Esophagus squamous epithelium (tissue), 5 donors: ENCODE data around the gene S100A10. TPM values are rescaled to one million over a fixed set of nuclear protein-coding genes. Genes with fewer than 3 reads are reported as not detected.

Experiments
- DNase-seq: peaks from one replicate; lab custom pipeline; 2025; lab: John Stamatoyannopoulos, UW
- H3K27ac ChIP-seq, 4 donors: fragments of 200-600 bp; sonication (generic); one replicate each; pipeline ENCODE4 v1.5.1; 2016 to 2019; ENCODE audit warnings: mild to moderate bottlenecking in 1 of 4
- H3K27me3 ChIP-seq, 4 donors: fragments of 200-600 bp; sonication (generic); 1 replicate in 3 of 4; 2 replicates in 1 of 4; pipeline versions ENCODE4 v1.5.1 to v1.6.0; 2017 to 2021; ENCODE audit warnings: antibody characterized with exemption in 1 of 4
- H3K36me3 ChIP-seq, 3 donors: fragments of 200-600 bp; sonication (generic); one replicate each; pipeline ENCODE4 v1.5.1; 2016 to 2019
- H3K4me1 ChIP-seq, 3 donors: fragments of 200-600 bp; sonication (generic); one replicate each; pipeline ENCODE4 v1.5.1; 2017 to 2019
- H3K4me3 ChIP-seq, 4 donors: fragments of 200-600 bp; sonication (generic); 1 replicate in 3 of 4; 2 replicates in 1 of 4; pipeline ENCODE4 v1.5.1; 2016 to 2019; ENCODE audit warnings: mild to moderate bottlenecking in 2 of 4, moderate library complexity in 1 of 4
- H3K9me3 ChIP-seq, 3 donors: fragments of 200-600 bp; sonication (generic); one replicate each; pipeline ENCODE4 v1.5.1; 2016 to 2019
- POLR2A ChIP-seq, 4 donors: fragments of 450-650 bp; IDR thresholded peaks; one replicate each; pipeline ENCODE4 v1.6.1; 2017; ENCODE audit warnings: antibody characterized with exemption in 4 of 4, mild to moderate bottlenecking in 4 of 4, moderate library complexity in 3 of 4
- WGBS, 2 donors: methylation state at CpG; one replicate each; pipeline ENCODE4 v1.1.5; 2018; 5-methylcytosine and 5-hydroxymethylcytosine counted together
- intact Hi-C: fragments of 100-400 bp; cut with DNase I; formaldehyde crosslinking; loops from one replicate; pipeline ENCODE4 v1.15.0; 2022
- total RNA-seq, 4 donors: library from RNA; depleted of rRNA; stranded (reverse); fragments of >200 nt; gene quantifications; one replicate each; pipeline ENCODE4 v1.1.0, GENCODE V29; 2016
- TF ChIP-seq, protein P1 (sequence below), 6 experiments: fragments of 450-650 bp in 4 of 6; fragments of 200-600 bp in 2 of 6; sonication (generic) in 2 of 6; IDR thresholded peaks; one replicate each; pipeline ENCODE4 v1.5.1; 2016 to 2019; ENCODE audit warnings: antibody characterized with exemption in 6 of 6, mild to moderate bottlenecking in 4 of 6, moderate library complexity in 4 of 6
- donor health status: DM: yes; HTN: yes; CAD: no.

S100A10 gene
- total RNA-seq, 4 donors from 2014 or later: 301 to 611 (median 447) TPM

DNA sequence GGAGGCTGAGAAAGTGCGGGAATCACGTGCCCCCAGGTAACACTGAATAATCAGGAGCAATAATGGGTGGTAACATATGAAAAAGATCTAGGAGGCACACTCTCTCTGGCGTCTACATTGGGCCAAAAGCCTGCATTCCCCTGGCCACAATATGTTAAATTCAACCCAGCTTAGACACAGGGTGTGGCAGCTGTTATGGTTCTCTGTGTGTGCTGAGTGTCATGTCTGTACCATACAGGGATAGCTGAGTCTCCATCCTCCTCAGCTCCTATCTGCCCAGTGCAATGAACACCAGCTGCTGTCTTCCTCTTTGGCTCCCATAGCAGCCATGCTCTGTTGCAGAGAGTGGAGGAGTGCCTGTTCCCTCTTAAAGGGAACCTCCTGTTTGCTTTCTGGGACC is 28.8 kb upstream of the S100A10 start:
- Histone ChIP-seq H3K27me3 (no peaks in the 10 kb centered on the region), H3K36me3 (no peaks in the 10 kb centered on the region), H3K27ac (peak overlapping the region in 2 of 4 donors; percentile 70 to 90), H3K4me3 (no peak overlapping the region), H3K4me1 (peaks cover 9 to 38% (median 12%) of the 10 kb centered on the region in 3 donors), H3K9me3 (no peaks in the 10 kb centered on the region)
- no peak for DNase-seq
- 47 to 72% methylated on average over 3 of the region's 3 CpGs for WGBS, 2 donors
- intact Hi-C loops: no loop called here
- TF ChIP-seq, protein P1, sequence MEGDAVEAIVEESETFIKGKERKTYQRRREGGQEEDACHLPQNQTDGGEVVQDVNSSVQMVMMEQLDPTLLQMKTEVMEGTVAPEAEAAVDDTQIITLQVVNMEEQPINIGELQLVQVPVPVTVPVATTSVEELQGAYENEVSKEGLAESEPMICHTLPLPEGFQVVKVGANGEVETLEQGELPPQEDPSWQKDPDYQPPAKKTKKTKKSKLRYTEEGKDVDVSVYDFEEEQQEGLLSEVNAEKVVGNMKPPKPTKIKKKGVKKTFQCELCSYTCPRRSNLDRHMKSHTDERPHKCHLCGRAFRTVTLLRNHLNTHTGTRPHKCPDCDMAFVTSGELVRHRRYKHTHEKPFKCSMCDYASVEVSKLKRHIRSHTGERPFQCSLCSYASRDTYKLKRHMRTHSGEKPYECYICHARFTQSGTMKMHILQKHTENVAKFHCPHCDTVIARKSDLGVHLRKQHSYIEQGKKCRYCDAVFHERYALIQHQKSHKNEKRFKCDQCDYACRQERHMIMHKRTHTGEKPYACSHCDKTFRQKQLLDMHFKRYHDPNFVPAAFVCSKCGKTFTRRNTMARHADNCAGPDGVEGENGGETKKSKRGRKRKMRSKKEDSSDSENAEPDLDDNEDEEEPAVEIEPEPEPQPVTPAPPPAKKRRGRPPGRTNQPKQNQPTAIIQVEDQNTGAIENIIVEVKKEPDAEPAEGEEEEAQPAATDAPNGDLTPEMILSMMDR (IDR thresholded peaks at IDR 0.05): no peak
- TF ChIP-seq POLR2A (IDR thresholded peaks at IDR 0.05): no peak

DNA sequence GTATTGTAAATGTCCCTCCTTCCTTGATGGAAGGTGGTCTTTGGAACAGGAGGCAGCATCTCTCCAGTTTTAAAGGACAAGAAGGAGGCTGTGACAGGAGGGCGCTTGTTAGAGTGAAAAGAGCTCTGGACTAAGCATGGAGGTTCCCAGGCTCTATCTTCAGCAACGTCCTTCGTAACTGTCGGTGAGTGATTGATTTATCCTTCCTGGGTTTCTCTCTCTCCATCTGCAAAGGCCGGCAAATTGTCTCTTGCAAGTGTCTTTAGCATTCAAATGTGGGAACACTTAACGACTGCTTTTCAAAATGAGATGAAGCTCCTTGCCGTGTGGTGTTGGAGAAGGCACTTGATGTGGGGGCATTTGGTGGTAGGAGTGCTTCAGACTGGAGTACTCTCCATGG is 27.9 kb upstream of the S100A10 start:
- Histone ChIP-seq H3K4me1 (peaks cover 9 to 38% (median 12%) of the 10 kb centered on the region in 3 donors), H3K27ac (peak overlapping the region in 2 of 4 donors; percentile 25 to 90), H3K4me3 (no peak overlapping the region), H3K27me3 (no peaks in the 10 kb centered on the region), H3K9me3 (no peaks in the 10 kb centered on the region), H3K36me3 (no peaks in the 10 kb centered on the region)
- TF ChIP-seq, protein P1 (IDR thresholded peaks at IDR 0.05): no peak
- no peak for TF ChIP-seq POLR2A (IDR thresholded peaks at IDR 0.05)
- intact Hi-C loops: no loop called here
- no peak for DNase-seq
- WGBS, 2 donors: 87 to 91% methylated on average over 7 of the region's 7 CpGs

DNA sequence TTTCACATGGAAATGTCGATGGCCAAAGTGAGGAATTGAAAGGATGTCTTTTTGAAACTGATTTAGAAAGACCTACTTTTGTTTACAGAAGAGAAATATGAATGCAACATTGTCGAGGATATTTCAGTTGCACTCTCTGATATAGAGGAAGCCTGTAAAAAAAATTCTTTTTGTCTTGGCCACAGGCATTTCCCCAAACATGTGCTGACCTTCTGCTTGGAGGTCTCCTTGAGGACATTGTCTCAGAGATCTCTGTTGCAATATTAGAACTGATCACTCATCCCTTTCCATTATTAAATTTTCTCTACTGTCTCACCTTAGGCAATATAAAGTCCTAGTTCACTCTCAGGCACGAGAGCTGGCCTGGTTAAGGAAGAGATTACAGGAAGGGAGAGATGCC is 27.2 kb upstream of the S100A10 start:
- no peaks in the 10 kb centered on the region for H3K36me3 ChIP-seq
- TF ChIP-seq, protein P1 (IDR thresholded peaks at IDR 0.05): no peak
- no peak overlapping the region for H3K4me3 ChIP-seq
- no peak for DNase-seq
- no peak overlapping the region for H3K27ac ChIP-seq
- H3K9me3 ChIP-seq: no peaks in the 10 kb centered on the region
- no peaks in the 10 kb centered on the region for H3K27me3 ChIP-seq
- 59 to 65% methylated on average over 2 to 3 of the region's 3 CpGs for WGBS, 2 donors
- intact Hi-C loops: no loop called here
- peaks cover 9 to 38% (median 12%) of the 10 kb centered on the region in 3 donors for H3K4me1 ChIP-seq

DNA sequence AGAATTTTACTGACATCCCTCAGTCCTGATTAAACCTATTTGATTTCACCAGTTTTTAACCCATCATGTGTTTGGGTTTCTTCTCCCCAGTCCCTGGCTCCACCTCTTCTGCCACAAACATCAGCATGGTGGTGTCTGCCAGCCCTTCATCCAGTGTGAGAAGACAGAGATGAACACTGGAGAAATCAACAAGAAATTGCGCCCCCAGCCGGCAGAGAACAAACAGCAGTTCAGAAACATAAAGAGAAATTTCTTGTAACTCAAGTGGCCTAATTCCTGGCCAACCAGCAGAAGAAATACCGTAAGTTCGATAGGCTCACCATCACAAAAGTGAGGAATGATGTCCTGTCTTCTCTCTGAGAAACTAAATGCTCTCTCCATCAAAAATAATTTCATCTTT is 24.9 kb upstream of the S100A10 start:
- WGBS, 2 donors: 60 to 68% methylated on average over 4 of the region's 4 CpGs
- H3K36me3 ChIP-seq: no peaks in the 10 kb centered on the region
- DNase-seq: no peak
- no peaks in the 10 kb centered on the region for H3K27me3 ChIP-seq
- no peak overlapping the region for H3K27ac ChIP-seq
- no peak overlapping the region for H3K4me3 ChIP-seq
- intact Hi-C loops: no loop called here
- H3K4me1 ChIP-seq: peaks cover 6 to 22% (median 6%) of the 10 kb centered on the region in 3 donors
- TF ChIP-seq, protein P1 (IDR thresholded peaks at IDR 0.05): peak in 1 of 6 experiments; percentile 30
- TF ChIP-seq POLR2A (IDR thresholded peaks at IDR 0.05): no peak
- H3K9me3 ChIP-seq: no peaks in the 10 kb centered on the region

DNA sequence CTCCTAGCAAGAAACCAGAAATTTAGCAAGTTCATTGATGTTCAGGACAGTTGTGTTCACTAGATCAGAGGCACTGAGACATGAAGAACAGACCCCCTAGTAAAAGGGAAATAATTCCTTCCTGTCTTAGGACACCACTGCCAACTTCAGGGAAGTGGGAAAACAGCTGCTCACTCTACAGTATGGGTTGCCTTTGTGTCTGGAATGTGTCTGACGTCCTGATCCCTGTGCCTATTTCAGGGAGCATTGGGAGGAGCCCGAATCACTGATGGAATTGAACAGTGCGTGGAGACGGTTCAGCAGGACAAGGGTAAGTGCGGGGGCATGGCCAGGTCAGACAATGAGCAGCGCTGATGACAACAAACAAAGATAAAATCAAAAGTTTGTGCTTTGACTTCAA is 22.1 kb upstream of the S100A10 start:
- DNase-seq: no peak
- H3K9me3 ChIP-seq: no peaks in the 10 kb centered on the region
- no peak overlapping the region for H3K27ac ChIP-seq
- TF ChIP-seq, protein P1 (IDR thresholded peaks at IDR 0.05): no peak
- TF ChIP-seq POLR2A (IDR thresholded peaks at IDR 0.05): no peak
- 63 to 83% methylated on average over 3 to 5 of the region's 6 CpGs for WGBS, 2 donors
- H3K4me3 ChIP-seq: no peak overlapping the region
- no peaks in the 10 kb centered on the region for H3K36me3 ChIP-seq
- intact Hi-C loops: no loop called here
- H3K27me3 ChIP-seq: no peaks in the 10 kb centered on the region
- H3K4me1 ChIP-seq: peaks cover 0 to 7% (median 0%) of the 10 kb centered on the region in 3 donors
